ENCODE measurements around the gene HDAC3. TPM values are rescaled to one million over a fixed set of nuclear protein-coding genes. Genes with fewer than 3 reads are reported as not detected.

HDAC3 gene
- total and polyA plus RNA-seq, 8 donors, result 17.8 to 68.9 (median 26.7) TPM

DNA sequence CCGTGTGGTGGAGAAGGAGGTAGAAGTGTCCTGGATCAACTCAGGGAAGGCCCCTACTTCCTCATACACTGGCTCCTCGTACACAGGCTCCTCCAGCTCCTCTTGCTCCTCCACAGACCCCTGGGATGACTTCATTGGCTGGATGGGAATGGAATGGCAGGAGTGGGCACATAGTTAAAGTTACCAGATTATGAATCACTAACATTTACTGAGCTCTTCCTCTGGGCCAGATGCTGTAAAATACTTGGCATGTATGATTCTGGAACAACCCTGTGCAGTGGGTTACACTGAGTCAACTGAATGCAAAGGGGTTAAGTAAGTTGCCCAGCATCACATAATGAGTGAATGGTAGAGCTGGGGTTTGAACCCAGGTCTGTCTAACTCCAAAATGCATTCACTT, 17.6 kb upstream of the HDAC3 start:
- TF ChIP-seq, protein P1, sequence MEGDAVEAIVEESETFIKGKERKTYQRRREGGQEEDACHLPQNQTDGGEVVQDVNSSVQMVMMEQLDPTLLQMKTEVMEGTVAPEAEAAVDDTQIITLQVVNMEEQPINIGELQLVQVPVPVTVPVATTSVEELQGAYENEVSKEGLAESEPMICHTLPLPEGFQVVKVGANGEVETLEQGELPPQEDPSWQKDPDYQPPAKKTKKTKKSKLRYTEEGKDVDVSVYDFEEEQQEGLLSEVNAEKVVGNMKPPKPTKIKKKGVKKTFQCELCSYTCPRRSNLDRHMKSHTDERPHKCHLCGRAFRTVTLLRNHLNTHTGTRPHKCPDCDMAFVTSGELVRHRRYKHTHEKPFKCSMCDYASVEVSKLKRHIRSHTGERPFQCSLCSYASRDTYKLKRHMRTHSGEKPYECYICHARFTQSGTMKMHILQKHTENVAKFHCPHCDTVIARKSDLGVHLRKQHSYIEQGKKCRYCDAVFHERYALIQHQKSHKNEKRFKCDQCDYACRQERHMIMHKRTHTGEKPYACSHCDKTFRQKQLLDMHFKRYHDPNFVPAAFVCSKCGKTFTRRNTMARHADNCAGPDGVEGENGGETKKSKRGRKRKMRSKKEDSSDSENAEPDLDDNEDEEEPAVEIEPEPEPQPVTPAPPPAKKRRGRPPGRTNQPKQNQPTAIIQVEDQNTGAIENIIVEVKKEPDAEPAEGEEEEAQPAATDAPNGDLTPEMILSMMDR (IDR thresholded peaks at IDR 0.05), result no peak
- H3K4me1 ChIP-seq, result no peaks in the 10 kb centered on the region
- no peaks in the 10 kb centered on the region for H3K9me3 ChIP-seq
- H3K36me3 ChIP-seq, result no peaks in the 10 kb centered on the region
- intact Hi-C loops (cut with DNase I), result no loop called here
- H3K27me3 ChIP-seq, result no peaks in the 10 kb centered on the region
- no peak overlapping the region for H3K4me3 ChIP-seq
- ATAC-seq, result no peak
- DNase-seq, result no peak
- no peak for FAIRE-seq
- 62 to 78% methylated on average over 2 of the region's 2 CpGs for WGBS, 2 donors
- no peak overlapping the region for H3K27ac ChIP-seq

GRCh38 chr5:141651728-141652105, 15.1 kb upstream of the HDAC3 start:
- Histone ChIP-seq H3K4me3 (peak overlapping the region; percentile 37 to 78 (median 66)), H3K27ac (peak overlapping the region in 1 of 4 donors; percentile 11), H3K27me3 (no peaks in the 10 kb centered on the region), H3K4me1 (no peaks in the 10 kb centered on the region), H3K9me3 (no peaks in the 10 kb centered on the region), H3K36me3 (no peaks in the 10 kb centered on the region)
- TF ChIP-seq, protein P1 (IDR thresholded peaks at IDR 0.05), result no peak
- intact Hi-C loops (cut with DNase I), result no loop called here
- ATAC-seq (peak in 3 of 4 donors; percentile 2 to 24 (median 4)), DNase-seq (no peak), FAIRE-seq (no peak)
- WGBS, 2 donors, result 58 to 60% methylated on average over 9 of the region's 9 CpGs

GRCh38 chr5:141650851-141651727, 14.4 kb upstream of the HDAC3 start, which contains the start of gene FCHSD1:
Gene FCHSD1 (minus strand): TSS chr5:141651418. CDS start chr5:141651368, 50 bp downstream.
- Histone ChIP-seq H3K4me1 (no peaks in the 10 kb centered on the region), H3K9me3 (no peaks in the 10 kb centered on the region), H3K36me3 (no peaks in the 10 kb centered on the region), H3K27ac (peak within 1 kb of the TSS in 1 of 4 donors; percentile 11), H3K27me3 (no peaks in the 10 kb centered on the region), H3K4me3 (peak within 1 kb of the TSS; percentile 37 to 78 (median 66))
- 4% methylated on average over 48 to 50 of the region's 50 CpGs for WGBS, 2 donors
- TF ChIP-seq, protein P1 (IDR thresholded peaks at IDR 0.05), result no peak
- FAIRE-seq (no peak), DNase-seq (peak; percentile 86 to 97 (median 92)), ATAC-seq (peak; percentile 97 to 99 (median 98))
- intact Hi-C loops (cut with DNase I), result no loop called here

DNA sequence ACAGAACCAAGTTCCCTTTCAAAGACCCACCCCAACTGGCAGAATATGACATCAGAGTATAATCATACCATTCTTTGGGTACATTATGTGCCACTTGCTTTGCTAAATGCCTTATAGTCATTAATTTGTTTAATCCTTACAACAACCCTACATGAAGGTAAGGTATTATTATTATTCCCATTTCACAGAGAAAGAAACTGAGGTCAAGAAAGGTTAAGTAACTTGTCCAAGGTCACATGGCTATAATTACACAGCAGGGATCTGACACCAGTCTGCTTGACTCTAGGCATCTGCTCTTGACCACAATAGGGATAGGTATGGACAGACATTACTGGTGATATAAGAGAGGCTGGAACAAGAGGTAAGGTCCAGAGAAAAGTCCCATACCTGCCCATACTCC, 13.3 kb upstream of the HDAC3 start:
- H3K27ac ChIP-seq, result no peak overlapping the region
- TF ChIP-seq, protein P1 (IDR thresholded peaks at IDR 0.05), result no peak
- no peaks in the 10 kb centered on the region for H3K36me3 ChIP-seq
- intact Hi-C loops (cut with DNase I), result no loop called here
- ATAC-seq (no peak), DNase-seq (no peak), FAIRE-seq (no peak)
- H3K4me1 ChIP-seq, result no peaks in the 10 kb centered on the region
- H3K9me3 ChIP-seq, result no peaks in the 10 kb centered on the region
- no peak overlapping the region for H3K4me3 ChIP-seq
- H3K27me3 ChIP-seq, result no peaks in the 10 kb centered on the region
